Transverse colon (tissue), 4 donors: ENCODE measurements around the gene WDR26. TPM values are rescaled to one million over a fixed set of nuclear protein-coding genes. Genes with fewer than 3 reads are reported as not detected.

Experiments
- DNase-seq: peaks from one replicate; pipeline ENCODE4 v3.0.0-alpha.2; 2019
- H3K27ac ChIP-seq, 4 donors: fragments of 200-600 bp; sonication (generic); 2 replicates each; pipeline ENCODE4 v1.5.1; 2016 to 2018; ENCODE audit warnings: inconsistent platforms in 4 of 4
- H3K27me3 ChIP-seq: fragments of 200-600 bp; sonication (generic); 2 replicates; pipeline ENCODE4 v1.5.1; 2017; ENCODE audit warnings: inconsistent platforms
- H3K36me3 ChIP-seq, 4 donors: fragments of 200-600 bp; sonication (generic); 2 replicates each; pipeline ENCODE4 v1.5.1; 2017 to 2019; ENCODE audit warnings: inconsistent platforms in 4 of 4
- H3K4me1 ChIP-seq, 4 donors: fragments of 200-600 bp; sonication (generic); 2 replicates each; pipeline ENCODE4 v1.5.1; 2017 to 2020; ENCODE audit warnings: inconsistent platforms in 4 of 4
- H3K4me3 ChIP-seq, 4 donors: fragments of 200-600 bp; sonication (generic); 1 replicate in 1 of 4; 2 replicates in 3 of 4; pipeline versions ENCODE4 v1.5.1 to v1.6.1; 2017 to 2019; ENCODE audit warnings: inconsistent platforms in 4 of 4
- H3K9me3 ChIP-seq, 2 donors: fragments of 200-600 bp; sonication (generic); 2 replicates each; pipeline ENCODE4 v1.5.1; 2017 to 2019; ENCODE audit warnings: inconsistent platforms in 2 of 2
- EP300 ChIP-seq: sonication (generic); formaldehyde crosslinking; IDR thresholded peaks from one replicate; pipeline ENCODE4 v1.6.1; 2017; ENCODE audit warnings: antibody characterized with exemption, low read depth
- POLR2A ChIP-seq: fragments of 450-650 bp; IDR thresholded peaks from one replicate; pipeline ENCODE4 v1.6.1; 2016; ENCODE audit warnings: antibody characterized with exemption, mild to moderate bottlenecking, moderate library complexity
- POLR2AphosphoS5 ChIP-seq, 3 donors: sonication (generic); formaldehyde crosslinking; IDR thresholded peaks; one replicate each; pipeline ENCODE4 v1.6.1; 2016; ENCODE audit warnings: antibody characterized with exemption in 3 of 3
- WGBS, 2 donors: methylation state at CpG; one replicate each; pipeline ENCODE4 v1.1.5; 2018; ENCODE audit warnings: low coverage in 1 of 2; 5-methylcytosine and 5-hydroxymethylcytosine counted together
- in situ Hi-C, 4 donors: fragments of 200-750 bp; cut with MboI; loops; one replicate each; pipeline versions ENCODE4 v1.15.0 to v1.15.1; 2017; ENCODE audit warnings: low sequenced_read_pairs in 3 of 4, low pct_ligation_motif_present in 1 of 4, low pct_unique_long_range_greater_than_20kb in 1 of 4
- intact Hi-C: fragments of 100-400 bp; cut with DNase I; formaldehyde crosslinking; loops from one replicate; pipeline ENCODE4 v1.15.1; 2023; ENCODE audit warnings: low total_unique reads
- total RNA-seq, 4 donors: library from RNA; depleted of rRNA; stranded (reverse); fragments of >200 nt; gene quantifications; one replicate each; pipeline ENCODE4 v1.1.0, GENCODE V29; 2016
- TF ChIP-seq, protein P1 (sequence below), 5 experiments: fragments of 200-600 bp in 3 of 5; fragments of 450-650 bp in 2 of 5; sonication (generic) in 3 of 5; IDR thresholded peaks; 1 replicate in 2 of 5; 2 replicates in 3 of 5; pipeline ENCODE4 v1.5.1; 2016 to 2017; ENCODE audit warnings: antibody characterized with exemption in 5 of 5, inconsistent platforms in 3 of 5, mild to moderate bottlenecking in 2 of 5, moderate library complexity in 1 of 5

WDR26 gene
- total RNA-seq, 4 donors from 2014 or later, result 77.4 to 127 (median 109) TPM

DNA sequence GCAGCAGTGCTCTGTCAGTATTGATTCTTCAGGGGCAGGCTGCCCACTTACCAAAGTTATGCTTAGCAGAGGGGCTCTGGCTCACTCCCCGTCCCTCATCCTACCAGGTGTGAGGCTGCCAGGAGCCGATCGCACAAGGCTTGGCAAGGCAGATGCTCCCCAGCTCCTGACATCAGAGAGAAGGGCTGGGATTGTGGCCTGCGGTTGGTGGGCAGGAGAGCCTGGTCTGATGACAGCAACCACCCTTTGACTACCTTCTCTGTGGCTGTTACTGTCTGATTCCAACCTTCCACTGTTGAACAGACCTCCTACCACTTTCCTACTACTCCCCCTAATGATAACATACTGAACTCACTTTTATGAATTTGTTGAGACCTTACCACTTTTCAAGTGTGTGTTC, 23.7 kb upstream of the WDR26 start:
- peaks cover 23 to 49% (median 34%) of the 10 kb centered on the region in 4 donors for H3K4me1 ChIP-seq
- intact Hi-C loops, result no loop called here
- peak overlapping the region in 2 of 4 donors; percentile 21 to 82 for H3K27ac ChIP-seq
- in situ Hi-C loops, result loop anchor here in 1 of 4 donors (10.0 kb wide), 1 partner anchor 343 kb away; the partner anchor contains the start of gene FBXO28
- H3K4me3 ChIP-seq, result no peak overlapping the region
- 100% methylated on average over 3 of the region's 4 CpGs; no CpG with 5 or more reads in 1 of the 2 donors for WGBS, 2 donors
- no peak for DNase-seq
- H3K36me3 ChIP-seq, result no peaks in the 10 kb centered on the region
- no peaks in the 10 kb centered on the region for H3K27me3 ChIP-seq
- TF ChIP-seq, protein P1, sequence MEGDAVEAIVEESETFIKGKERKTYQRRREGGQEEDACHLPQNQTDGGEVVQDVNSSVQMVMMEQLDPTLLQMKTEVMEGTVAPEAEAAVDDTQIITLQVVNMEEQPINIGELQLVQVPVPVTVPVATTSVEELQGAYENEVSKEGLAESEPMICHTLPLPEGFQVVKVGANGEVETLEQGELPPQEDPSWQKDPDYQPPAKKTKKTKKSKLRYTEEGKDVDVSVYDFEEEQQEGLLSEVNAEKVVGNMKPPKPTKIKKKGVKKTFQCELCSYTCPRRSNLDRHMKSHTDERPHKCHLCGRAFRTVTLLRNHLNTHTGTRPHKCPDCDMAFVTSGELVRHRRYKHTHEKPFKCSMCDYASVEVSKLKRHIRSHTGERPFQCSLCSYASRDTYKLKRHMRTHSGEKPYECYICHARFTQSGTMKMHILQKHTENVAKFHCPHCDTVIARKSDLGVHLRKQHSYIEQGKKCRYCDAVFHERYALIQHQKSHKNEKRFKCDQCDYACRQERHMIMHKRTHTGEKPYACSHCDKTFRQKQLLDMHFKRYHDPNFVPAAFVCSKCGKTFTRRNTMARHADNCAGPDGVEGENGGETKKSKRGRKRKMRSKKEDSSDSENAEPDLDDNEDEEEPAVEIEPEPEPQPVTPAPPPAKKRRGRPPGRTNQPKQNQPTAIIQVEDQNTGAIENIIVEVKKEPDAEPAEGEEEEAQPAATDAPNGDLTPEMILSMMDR (IDR thresholded peaks at IDR 0.05), result no peak
- TF ChIP-seq POLR2A (no peak), POLR2AphosphoS5 (IDR thresholded peaks at IDR 0.05) (no peak), EP300 (no peak)
- no peaks in the 10 kb centered on the region for H3K9me3 ChIP-seq

DNA sequence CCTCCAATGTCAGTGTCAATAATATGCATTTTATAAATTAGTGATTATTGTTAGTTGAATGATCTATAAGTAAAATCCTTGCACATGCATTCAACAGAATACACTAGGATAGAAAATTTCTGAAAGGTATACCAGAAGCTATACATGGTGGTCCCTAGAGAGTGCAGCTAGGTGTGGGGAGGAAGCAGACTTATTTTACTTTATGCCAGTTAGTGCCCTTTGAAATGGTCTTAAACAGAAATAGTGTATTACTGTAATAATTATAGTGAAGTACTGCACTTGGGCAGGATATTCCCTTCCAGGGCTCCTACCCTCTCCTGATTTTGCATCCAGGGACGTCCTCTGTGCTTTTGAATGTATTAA, 23.2 kb upstream of the WDR26 start:
- Histone ChIP-seq H3K27me3 (no peaks in the 10 kb centered on the region), H3K4me3 (no peak overlapping the region), H3K9me3 (no peaks in the 10 kb centered on the region), H3K27ac (peak overlapping the region in 2 of 4 donors; percentile 73 to 82), H3K36me3 (no peaks in the 10 kb centered on the region), H3K4me1 (peaks cover 23 to 50% (median 34%) of the 10 kb centered on the region in 4 donors)
- TF ChIP-seq, protein P1 (IDR thresholded peaks at IDR 0.05), result no peak
- no peak for TF ChIP-seq EP300
- TF ChIP-seq POLR2A, result no peak
- no peak for TF ChIP-seq POLR2AphosphoS5 (IDR thresholded peaks at IDR 0.05)
- intact Hi-C loops, result no loop called here
- in situ Hi-C loops, result loop anchor here in 1 of 4 donors (10.0 kb wide), 1 partner anchor 343 kb away; the partner anchor contains the start of gene FBXO28
- DNase-seq, result no peak
- WGBS, 2 donors, result 80 to 94% methylated on average over 1 of the region's 1 CpG

GRCh38 chr1:224456637-224456953, 22.0 kb upstream of the WDR26 start:
- no peaks in the 10 kb centered on the region for H3K36me3 ChIP-seq
- in situ Hi-C loops (loop anchor here in 1 of 4 donors (10.0 kb wide), 1 partner anchor 342 kb away; the partner anchor contains the start of gene FBXO28), intact Hi-C loops (no loop called here)
- TF ChIP-seq POLR2AphosphoS5 (IDR thresholded peaks at IDR 0.05) (no peak), POLR2A (no peak), EP300 (no peak)
- no peak overlapping the region for H3K4me3 ChIP-seq
- WGBS, 2 donors, result 90% methylated on average over 7 of the region's 7 CpGs; no CpG with 5 or more reads in 1 of the 2 donors
- H3K27me3 ChIP-seq, result no peaks in the 10 kb centered on the region
- H3K9me3 ChIP-seq, result no peaks in the 10 kb centered on the region
- H3K4me1 ChIP-seq, result peaks cover 23 to 50% (median 34%) of the 10 kb centered on the region in 4 donors
- DNase-seq, result no peak
- peak overlapping the region; percentile 61 to 86 (median 78) for H3K27ac ChIP-seq

DNA sequence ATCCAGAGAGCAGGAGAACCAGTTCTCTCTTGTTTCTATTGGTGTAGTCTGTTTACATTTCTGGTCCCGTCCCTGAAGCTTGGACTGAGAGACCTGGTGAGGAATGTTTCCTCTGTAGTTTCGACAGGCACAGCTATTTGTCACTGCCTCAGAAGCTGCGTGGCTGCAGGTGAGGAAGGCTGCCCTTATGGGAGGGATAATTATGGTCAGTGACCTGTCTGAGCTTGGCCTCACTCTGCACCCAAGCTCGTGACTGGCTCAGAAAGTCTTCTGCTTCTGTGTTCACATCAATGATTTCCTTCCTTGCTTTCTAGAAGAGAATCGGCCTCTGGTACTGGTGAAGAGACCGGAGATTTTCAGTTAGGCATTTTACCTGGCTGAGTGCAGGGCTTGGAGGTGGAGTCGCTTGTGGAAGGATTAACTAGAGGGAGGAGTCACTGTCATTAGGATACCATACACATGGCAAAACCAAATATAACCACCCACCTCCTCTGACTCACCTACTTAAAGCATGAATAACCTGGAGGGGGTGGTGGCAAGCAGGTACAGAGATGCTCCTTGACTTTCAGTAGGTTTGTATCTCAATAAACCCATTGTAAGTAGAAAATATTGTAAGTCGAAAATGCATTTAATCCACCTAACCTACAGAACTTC, 19.9 kb upstream of the WDR26 start:
- in situ Hi-C loops, result loop anchor here in 1 of 4 donors (10.0 kb wide), 1 partner anchor 340 kb away; the partner anchor contains the start of gene FBXO28

More for the DNA sequence above, 19.9 kb upstream of the WDR26 start:
- Histone ChIP-seq H3K9me3 (no peaks in the 10 kb centered on the region), H3K36me3 (no peaks in the 10 kb centered on the region), H3K4me3 (peak overlapping the region in 2 of 4 donors; percentile 10 to 16), H3K27me3 (no peaks in the 10 kb centered on the region), H3K4me1 (peaks cover 23 to 45% (median 33%) of the 10 kb centered on the region in 4 donors), H3K27ac (peak overlapping the region; percentile 61 to 86 (median 77))
- DNase-seq, result peak; percentile 59
- TF ChIP-seq, protein P1 (IDR thresholded peaks at IDR 0.05), result no peak
- TF ChIP-seq EP300 (no peak), POLR2AphosphoS5 (IDR thresholded peaks at IDR 0.05) (peak in 1 of 3 donors; percentile 58), POLR2A (peak; percentile 45)
- WGBS, 2 donors, result 40 to 51% methylated on average over 8 of the region's 8 CpGs
- intact Hi-C loops, result no loop called here
